ENCODE measurements around the gene NAA35. TPM values are rescaled to one million over a fixed set of nuclear protein-coding genes. Genes with fewer than 3 reads are reported as not detected.

Gene NAA35
- total RNA-seq, 4 donors from 2014 or later = 13.3 to 23.8 (median 14.6) TPM

DNA sequence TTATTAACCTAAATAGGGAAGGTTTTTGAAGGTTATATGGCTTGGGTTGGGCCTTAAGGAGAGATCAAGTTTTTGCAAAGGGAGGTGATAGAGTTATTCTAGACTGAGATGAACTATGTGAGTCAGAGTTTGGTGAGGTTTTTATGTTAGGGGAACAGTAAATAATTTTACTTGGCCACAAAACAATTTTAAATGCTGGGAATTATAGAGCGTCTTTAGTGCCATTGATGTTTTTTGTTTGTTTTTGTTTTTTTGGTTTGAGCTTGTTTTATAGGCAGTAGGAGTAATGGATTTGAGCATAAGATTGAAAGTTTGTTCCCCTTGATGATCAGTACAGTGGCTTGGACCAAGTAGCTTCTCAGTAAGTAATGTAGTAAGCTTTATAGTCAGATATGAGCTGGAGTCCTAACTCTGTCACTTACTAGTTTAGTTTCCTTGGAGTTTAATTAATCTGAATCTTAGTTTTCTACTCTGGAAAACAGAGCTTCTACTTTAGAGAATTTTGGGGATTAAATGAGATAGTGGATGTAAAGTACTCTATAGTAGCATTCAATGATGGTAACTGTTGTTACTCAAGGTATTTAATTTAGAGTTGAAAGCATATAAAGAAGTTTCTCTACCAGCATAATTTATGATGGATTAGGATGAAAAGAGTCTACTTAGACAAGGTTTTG lies 2.9 kb downstream of the NAA35 start:
- DNase-seq (ENCODE audit: low spot score) = no peak
- TF ChIP-seq, protein P1, sequence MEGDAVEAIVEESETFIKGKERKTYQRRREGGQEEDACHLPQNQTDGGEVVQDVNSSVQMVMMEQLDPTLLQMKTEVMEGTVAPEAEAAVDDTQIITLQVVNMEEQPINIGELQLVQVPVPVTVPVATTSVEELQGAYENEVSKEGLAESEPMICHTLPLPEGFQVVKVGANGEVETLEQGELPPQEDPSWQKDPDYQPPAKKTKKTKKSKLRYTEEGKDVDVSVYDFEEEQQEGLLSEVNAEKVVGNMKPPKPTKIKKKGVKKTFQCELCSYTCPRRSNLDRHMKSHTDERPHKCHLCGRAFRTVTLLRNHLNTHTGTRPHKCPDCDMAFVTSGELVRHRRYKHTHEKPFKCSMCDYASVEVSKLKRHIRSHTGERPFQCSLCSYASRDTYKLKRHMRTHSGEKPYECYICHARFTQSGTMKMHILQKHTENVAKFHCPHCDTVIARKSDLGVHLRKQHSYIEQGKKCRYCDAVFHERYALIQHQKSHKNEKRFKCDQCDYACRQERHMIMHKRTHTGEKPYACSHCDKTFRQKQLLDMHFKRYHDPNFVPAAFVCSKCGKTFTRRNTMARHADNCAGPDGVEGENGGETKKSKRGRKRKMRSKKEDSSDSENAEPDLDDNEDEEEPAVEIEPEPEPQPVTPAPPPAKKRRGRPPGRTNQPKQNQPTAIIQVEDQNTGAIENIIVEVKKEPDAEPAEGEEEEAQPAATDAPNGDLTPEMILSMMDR (IDR thresholded peaks at IDR 0.05) = no peak
- ATAC-seq (ENCODE audit: low FRiP score) = no peak

DNA sequence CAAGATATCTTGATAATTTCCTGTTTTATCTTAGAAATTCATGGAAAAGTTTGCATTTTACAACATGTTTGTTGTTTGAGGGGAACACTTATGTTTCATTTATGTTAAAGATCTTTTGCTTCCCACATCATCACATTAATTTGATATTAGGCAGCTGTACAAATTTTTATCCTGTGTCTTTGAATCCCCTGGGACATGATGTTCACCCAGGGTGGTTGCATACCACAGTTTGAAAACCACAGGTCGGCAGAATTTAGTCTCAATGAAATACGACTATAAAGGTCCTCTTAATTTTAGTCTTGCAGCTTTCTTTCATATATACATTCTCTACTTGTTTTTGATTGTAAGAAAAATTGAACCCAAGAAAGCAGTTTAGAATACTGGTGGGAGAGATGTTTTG lies 3.7 kb downstream of the NAA35 start:
- no peak for ATAC-seq (ENCODE audit: low FRiP score)
- TF ChIP-seq, protein P1 (IDR thresholded peaks at IDR 0.05) = no peak
- no peak for DNase-seq (ENCODE audit: low spot score)

DNA sequence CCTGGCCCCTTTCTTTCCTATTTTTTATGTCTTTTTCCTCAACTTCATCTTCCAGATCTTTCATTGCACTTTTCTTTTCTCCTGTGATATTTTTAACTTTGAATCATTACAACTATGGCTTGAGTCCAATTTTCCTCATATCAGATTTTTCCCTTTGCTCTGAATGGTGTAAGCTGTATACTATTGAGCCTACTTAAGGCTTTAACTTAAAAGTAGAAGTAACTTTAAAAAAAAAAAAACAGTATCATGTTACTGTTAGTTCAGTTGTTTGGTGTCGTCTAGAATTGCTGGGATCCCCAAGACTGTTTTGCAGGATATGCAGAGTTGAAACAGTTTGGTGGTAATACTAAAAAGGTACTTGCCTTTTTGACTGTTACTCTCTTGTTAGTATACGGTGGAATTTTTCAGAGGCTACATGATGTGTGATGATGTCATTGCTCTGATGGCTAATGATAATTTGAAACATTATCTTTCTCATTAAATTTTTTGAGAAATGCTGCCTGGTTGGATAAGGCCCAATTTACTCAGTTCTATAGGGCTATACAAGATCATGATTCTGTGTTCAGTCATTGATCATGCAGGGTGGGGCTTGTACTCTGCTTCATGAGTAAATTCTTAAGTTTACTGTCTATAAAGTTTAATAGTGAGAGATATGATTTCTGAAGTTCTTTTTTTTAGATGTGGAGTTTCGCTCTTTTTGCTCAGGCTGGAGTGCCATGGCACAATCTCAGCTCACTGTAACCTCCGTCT lies 8.8 kb downstream of the NAA35 start:
- TF ChIP-seq, protein P1 (IDR thresholded peaks at IDR 0.05) = no peak
- DNase-seq (ENCODE audit: low spot score) (no peak), ATAC-seq (ENCODE audit: low FRiP score) (no peak)

DNA sequence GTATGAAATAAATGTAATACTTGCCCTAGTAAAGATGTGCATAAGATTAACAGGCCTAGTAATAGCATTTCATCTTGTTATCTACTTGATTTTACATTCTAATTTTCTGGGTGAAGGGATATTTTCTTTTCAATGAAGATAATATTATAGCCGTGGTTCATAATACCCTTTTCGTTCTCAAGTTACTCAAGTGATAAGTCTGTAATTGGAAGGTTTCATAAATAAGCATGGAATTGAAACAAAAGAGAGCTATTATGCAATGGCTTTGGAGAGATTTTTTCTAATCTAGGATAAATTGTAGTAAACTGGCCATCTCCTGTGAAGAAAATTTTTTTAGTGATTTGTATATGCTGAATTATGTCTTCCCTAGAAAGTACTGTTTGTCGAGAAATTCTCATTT lies 19.0 kb downstream of the NAA35 start:
- no peak for ATAC-seq (ENCODE audit: low FRiP score)
- no peak for DNase-seq (ENCODE audit: low spot score)
- TF ChIP-seq, protein P1 (IDR thresholded peaks at IDR 0.05) = no peak

DNA sequence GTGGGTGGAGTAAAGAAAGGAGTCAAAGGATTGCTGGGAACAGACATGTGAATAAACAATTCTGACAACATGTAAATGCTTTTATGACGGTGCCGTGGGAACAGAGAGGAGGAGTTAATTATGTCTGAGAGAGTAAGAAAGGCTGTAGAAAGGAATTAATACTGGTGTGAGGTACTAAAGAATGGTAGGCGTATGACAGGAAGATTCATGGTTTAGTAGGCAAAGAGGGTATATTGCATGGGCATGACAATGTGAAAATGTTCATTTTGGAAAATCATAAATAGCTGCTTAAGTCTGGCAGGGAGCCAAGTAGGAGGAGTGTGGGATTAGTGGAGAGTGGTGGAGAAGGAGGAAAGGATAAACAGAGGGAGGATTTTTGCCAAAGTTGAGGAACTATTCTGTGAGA lies 19.7 kb downstream of the NAA35 start:
- no peak for ATAC-seq (ENCODE audit: low FRiP score)
- TF ChIP-seq, protein P1 (IDR thresholded peaks at IDR 0.05) = no peak
- no peak for DNase-seq (ENCODE audit: low spot score)

DNA sequence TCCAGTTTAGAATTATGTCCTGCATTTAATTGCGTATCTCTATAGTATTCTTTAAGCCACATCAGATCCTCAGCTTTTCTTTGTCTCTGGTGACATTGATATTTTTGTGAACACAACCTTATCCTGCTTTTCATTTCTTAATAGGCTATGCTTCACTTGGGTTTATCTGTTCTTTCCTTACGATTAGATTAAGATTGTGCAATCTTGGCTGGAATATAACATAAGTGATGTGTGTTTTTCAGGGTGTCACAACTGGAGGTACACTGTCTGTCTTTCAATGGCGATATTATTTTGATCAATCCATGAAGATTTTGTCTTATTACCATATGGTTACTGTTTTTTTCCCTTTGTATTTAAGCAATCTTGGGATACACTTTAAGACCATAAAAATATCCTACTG lies 23.6 kb downstream of the NAA35 start:
- TF ChIP-seq, protein P1 (IDR thresholded peaks at IDR 0.05) = no peak
- no peak for DNase-seq (ENCODE audit: low spot score)
- no peak for ATAC-seq (ENCODE audit: low FRiP score)

DNA sequence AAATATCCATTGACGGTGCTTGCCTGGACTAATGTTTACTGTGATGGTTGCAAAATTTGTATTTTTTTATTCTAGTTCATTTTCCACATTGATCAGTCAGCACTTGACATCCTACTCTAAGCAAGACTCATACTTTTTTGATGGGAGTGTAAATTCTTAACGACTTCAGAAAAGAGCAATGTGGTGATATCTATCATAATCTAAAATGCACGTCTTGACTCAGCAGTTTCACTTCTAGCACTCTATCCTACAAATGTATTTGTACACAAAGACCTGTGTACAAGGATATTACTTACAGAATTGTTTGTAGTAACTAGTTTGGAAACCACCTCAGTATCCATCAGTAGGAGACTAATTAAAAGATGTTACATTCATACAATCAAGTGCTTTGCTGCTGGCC lies 24.0 kb downstream of the NAA35 start:
- TF ChIP-seq, protein P1 (IDR thresholded peaks at IDR 0.05) = no peak
- DNase-seq (ENCODE audit: low spot score) = no peak
- no peak for ATAC-seq (ENCODE audit: low FRiP score)
